GM19438 (cell line): ENCODE data around the gene MAN1C1.

Source experiments
- ATAC-seq: cut with Tn5 transposase; IDR thresholded peaks from one replicate; pipeline ENCODE4 v1.9.1; 2021; ENCODE audit warnings: low read depth; ENCODE audit not compliant: unreplicated experiment

MAN1C1 gene

DNA sequence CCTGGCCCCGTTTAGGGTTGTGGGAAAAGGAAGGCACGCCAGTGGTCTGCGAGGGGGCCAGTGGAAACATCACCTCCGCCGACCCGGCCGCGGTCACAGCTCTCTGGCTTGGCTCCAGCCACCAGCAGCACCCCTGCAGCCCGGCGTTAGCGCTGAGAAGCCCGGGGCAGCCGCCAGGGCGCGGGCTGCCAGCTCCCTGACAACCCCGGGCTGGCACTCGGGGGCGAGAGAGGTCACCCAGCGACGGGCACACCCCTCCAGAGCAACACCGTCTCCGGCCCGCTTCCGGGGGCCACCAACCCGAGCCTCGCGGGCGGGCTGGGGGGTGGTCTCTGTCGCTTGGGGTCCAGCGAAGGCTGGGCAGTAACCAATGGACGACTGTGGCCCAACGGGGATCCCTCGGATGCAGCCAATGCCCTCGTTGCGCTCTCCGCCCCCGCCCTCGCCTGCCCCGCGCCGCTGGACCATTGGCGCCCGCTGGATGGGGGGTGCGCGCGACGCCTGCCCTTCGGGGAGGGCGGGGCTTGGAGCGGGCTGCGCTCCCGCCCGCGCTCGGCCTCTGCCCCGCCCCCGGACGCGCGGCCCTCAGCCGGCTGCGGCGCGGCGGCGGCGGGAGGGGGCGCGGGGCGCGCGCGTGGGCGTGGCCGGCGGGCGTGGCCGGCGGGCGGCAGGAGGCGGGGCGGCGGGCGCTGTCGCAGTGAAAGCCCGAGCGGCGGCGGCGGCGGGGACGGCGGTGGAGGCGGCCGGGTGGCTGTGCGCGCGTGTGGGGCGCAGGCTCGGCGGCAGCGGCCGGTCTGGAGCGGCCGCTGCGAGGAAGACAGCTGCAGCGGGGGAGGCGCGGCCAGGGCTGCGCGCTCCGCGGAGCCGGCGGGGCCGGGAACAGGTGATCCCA lies at the start of gene MAN1C1:
Gene MAN1C1 (plus strand): TSS at position 697 of the 892 bp plus-strand sequence. CDS start 1,007 bp downstream, outside the sequence.
- ATAC-seq: peak; percentile 52

DNA sequence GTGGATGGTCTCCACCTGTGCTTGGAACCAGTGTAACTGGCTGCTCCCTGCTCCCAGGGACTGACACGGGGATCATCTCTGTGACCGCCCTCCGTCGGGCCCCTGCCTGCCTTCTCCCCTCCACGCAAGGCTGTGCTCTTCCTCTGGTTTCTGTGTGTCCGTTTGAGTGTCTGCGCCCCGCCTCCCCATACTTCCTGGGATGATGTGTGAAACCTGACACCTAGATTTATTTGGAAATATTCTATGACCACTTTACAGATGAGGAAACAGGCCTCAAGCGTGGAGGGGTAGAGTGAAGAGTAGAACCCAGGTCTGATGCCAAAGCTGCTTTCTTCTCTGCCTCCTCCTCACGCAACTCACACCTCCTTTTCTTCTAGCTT lies 48.9 kb upstream of the MAN1C1 start:
- ATAC-seq: no peak

DNA sequence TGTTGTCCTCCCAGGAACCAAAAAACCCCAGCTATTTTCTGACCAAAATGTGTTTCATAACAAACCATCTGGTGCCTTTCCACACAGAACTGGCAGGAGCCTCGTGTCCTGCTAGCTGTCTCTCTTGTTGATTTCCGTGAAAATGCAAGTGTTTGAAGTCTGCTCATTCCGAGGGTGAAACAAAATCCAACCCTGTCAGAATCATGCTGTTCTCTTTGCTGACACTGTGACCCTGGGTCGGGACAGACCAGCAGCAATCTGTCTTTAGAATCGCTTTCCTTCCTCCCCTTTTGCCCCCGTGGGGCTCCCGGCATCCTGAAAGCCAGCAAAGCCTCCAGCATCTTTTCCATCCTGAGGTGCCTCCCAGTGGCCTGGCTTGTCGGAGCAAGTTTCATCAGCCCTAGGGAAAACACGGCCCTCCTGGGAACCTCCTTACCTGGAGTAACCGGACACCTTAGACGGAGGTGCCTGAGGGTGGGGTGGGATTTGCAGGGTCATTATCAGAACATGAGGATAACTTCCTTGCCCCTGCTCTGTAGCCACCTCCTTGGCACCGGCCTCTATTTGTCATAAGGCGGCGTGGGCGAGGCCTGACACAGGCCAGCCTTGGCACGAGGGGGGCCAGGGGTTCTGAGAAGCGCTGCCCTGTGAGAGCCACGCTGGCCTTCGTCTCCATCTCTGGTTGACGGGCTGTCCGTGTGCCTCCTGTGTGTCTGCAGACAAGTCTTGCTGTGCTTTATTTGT lies 48.3 kb upstream of the MAN1C1 start:
- no peak for ATAC-seq

DNA sequence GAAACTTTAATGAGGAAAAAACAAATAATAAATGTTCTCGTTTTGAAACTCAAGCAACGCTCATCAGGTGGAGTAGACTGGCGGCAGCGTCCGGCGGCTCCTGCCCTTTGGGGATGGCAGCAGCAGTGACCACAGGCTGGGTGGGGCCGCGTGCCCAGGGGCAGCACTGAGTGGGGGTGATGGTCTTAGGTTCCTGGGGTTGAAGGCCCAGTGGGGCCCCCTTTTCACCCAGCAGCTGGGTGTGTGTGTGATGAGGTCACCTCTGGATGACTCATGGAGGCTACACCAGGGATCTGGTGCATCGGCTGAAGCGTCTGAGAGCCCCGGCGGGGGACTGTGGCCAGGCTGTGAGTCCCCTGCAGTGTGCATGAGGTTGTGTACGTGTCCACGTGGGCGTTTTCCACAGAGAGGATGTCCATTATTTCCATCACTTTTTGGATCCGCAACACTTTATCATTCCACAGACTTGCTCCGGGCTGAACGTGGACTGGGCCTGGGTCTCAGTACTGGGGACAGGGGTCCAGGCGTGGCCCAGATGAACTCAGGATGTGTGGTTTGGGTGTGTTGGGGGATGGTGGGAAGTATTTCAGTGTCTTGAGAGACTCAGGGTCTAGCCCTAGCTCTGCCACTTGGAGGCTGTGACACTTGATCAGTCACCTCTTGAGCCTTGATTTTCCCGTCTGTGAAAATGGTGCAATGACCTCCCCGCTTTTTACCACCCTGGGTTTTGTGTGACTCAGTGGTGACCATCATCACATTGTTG lies 47.6 kb upstream of the MAN1C1 start:
- ATAC-seq: no peak

DNA sequence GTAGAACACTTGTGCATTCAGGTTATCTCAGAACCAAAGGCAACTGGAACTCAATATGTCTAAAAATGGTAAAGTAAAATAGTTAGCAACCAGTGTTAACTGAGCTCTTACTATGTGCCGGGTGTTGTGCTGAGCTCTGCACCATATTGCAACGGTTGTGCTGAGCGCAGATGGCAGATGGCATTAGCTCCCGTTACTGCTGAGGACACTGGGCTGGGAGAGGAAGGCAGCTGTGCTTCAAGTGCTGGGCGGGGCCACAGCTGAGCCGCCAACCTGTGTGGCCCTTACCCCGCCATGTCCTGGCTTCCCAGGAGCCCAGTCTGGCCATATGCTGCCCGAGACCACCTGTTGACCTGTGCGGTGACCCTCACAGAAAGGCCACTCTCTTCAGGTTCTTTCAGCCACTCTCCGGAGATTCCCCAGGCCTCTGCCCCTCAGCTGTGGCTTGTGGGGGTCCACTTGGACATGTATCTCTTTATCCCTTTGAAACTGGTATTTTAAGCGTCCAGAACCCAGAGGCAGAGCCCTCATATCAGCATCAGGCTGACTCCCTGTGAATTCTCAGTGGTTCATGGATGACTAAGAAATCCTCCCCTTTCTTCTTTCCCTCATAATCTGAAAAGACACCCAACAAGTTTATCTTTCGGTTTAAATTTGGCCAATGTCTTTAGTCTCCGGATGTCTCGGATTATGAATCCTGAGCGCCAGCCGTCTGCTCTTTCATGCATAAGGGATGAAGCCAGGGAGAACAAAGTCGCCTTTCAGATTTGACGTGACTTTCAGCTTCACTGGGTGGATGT lies 46.8 kb upstream of the MAN1C1 start:
- no peak for ATAC-seq

DNA sequence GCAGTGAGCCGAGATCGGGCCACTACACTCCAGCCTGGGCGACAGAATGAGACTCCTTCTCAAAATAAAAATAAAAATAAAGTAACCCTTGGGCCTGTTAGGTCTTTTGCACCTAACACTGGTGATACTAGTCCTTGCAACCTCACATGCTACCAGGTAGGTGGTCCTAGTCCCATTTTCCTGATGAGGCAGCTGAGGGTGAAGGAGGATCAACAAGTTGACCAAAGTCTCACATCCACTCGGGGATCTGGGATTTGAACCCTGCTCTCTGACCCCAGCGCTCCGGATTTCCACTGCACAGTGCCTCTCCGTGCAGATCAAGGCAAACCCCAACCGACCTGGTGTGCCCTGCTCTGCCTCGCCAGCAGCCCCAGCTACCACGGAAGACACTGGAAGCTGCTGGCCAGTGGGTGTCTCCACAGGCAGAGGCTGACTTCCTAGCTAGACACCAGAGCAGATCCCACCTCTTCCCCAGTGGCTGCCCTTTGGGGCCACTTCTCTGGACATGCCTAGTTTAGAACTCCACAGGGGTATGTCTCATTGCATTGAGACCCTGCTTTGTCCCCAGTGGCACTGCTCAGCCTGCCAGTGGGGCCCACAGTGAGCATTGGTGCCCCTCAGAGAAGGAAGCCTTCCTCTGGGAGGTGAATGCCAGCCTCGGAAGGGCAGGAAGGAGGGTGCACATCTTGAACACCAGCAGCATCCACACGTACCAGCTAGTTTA lies 45.6 kb upstream of the MAN1C1 start:
- ATAC-seq: no peak

DNA sequence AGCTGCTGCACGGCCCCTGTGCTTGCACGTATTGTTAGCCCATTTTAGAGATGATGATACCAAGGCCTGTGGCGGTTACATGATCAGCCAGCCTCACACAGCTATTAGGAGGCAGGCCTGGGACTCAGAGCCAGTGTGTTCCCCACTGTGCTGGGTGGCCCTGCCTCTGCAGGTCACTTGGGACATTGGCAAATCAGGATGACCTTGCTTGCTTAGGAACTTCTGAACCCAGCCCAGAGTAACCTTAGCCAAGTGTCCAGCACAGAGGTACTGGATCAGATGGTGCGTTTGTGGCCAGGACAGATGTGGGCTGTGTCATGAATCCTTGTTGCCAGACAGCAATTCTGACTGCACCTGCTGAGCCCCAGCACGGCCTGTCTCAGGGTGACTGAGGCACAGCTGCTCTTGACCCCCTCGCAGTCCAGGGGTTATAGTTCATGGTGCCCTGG lies 45.0 kb upstream of the MAN1C1 start:
- ATAC-seq: no peak

DNA sequence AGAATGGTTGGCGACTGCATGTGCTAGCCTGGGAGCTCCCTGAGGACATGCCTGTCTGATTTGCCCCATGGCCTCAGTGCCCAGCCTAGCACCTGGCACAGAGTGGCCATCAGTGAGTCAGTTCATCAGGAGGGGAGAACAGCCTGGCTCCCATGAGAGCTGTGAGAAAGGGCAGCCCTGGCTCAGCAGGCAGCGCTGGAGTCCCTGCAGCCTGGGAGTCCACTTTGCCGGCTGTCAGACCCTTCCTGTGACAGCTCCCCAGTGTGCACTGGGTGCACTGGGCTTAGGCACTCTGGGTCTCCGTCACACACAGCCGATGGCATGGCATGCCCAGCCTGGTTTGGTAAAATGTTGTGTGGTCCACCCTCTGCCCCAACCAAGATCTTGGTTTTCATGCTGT lies 44.5 kb upstream of the MAN1C1 start:
- no peak for ATAC-seq

DNA sequence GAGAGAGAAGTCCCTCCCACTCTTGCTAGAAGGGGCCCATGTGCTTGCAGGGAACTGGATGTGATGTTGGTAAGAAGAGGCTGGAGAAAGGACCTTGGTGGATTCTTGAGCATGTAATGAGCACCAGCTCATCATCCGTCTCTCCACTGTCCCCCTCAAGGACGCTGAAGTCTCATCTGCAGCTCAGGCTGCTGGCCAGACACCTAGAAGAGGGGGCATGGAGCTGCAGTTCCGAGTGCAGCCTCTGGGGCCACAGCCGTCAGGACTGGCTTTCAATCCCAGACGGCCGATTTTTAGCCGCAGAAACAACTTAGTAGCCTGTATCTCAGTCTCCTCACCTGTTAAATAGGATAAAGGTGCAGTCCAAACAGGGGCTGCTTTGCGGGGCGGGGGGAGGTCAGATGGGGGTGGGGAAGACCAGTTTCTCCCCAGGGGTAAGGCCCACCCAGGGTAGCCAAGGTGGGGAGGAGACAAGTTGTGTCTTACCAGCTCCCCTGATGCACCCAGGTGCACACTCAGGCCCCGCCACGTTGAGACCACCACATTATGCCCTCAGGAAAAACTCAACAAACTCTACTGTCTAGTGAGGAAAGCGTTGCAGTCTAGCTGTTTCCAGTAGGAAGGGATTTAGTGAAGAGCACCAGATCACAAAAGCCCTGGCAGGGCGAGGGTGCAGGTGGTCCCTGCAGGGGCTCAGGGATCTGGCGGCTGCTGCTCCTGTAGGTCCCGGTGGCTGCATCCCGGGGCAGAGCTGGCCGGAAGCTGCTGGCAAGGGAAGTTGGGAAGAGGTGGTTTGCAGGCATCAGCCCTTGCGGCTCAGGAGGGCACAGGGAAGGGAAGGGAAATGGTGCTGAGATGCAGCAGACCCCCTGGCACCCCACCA lies 43.6 kb upstream of the MAN1C1 start:
- ATAC-seq: no peak

DNA sequence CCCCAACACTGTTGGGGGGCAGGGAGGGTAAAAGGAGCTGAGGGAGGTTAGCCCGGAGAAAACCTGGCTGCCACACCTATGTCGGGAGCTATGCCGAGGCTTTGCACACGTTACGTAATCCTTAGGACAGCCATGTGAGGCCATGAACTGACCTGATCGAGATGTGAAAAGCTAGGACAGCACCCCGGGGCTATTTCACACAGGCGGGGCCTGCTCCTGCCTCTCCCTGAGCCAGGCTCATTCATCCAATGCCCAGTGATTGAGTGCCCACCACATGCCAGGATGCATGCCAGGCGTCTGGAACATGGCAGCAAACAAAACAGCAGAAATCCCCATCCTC lies 43.0 kb upstream of the MAN1C1 start:
- no peak for ATAC-seq

DNA sequence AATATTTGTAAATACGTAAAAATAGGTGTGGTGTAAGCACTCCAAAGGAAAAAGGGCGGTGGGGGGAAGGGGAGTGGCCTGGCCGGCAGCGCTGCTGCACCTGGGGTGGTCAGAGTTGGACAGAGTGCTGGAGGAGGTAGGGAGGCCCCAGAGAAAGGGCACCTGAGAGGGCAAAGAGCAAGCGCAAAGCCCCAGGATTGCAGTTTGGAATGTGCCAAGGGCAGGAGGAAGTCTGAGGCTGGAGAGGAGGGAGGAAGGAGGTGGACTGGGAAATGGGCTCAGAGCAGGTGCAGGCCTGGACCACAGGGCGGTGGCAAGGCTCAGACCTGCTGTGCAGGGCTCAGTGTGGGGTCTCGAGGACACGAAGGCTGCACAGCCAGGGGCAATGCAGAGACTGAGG lies 42.6 kb upstream of the MAN1C1 start:
- no peak for ATAC-seq

DNA sequence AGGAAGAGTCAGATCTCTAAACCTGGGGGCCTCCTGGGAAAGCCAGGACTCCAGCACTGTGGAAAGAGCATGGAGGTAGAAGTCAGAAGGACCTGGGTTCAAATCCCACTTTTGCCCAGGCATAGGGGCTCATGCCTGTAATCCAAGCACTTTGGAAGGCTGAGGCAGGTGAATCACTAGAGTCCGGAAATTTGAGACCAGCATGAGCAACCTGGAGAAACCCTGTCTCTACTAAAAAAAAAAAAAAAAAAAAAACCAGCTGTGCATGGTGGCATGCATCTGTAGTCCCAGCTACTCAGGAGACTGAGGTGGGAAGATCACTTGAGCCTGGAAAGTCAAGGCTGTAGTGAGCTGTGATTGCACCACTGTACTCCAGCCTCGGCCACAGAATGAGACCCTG lies 41.4 kb upstream of the MAN1C1 start:
- ATAC-seq: no peak

DNA sequence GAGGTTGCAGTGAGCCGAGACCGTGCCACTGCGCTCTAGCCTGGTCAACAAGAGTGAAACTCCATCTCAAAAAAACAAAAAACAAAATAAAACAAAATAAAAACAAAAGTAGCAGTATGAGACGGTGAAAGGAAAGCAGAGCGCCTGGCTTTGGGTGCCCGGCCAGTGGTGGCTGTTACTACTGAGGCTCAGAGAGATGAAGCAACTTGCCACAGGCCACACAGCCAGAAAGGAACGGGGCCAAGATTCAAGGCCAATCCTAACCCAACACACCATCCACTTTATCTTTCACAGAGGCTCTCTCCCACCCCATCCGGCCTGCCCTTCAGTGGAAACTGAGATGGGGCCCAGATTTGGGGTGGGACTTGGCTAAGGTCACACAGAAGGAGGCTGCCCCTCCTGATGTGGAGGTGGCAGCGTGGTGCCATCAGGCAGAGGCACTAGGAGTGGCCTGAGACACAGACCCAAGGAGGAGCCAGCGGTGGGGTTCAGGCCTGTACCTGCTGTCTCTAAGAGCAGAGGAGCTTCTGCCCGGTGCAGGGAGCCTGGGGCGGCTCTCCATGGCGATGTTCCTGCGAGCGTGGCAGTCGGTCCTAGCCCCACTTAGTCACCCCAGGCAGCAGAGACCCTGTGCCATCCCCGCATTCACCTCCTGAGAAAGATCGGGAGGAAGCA lies 40.0 kb upstream of the MAN1C1 start:
- ATAC-seq: no peak

DNA sequence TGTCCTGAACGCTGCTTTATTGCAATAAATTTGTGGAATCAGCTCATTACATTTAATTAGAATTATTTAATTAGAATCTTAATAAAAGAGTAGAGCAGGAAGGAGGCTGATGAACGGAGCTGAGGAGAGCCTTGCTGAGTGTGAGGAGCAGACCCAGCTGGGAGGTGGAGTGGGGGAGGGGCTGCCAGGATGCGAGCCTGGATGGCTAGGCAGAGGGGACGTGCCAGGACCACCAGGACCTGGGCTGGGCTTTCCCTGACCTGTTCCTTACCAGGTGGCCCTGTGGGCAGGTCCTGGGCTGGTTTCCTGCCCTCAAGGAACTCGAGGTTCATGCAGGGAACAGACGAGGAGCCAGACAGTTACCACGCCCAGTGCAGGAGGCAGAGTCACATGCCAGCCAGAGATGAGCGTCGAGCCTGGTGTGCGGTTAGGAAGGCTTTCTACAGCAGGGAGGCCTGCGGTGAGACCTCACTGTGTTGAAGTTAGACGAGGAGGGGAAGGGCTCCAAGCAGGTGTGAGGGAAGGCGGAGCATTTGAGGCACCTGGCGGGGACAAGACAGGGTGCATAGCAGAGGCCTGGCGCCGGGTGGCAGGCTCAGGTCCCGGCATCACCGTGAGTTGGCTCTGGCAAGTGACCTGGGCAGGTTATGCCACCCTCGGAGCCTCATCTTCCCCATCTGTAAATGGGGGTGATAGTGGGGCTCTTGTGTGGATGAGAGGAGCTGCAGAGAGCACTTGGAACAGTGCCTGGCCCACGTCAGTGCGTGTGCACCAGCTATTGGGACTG lies 39.3 kb upstream of the MAN1C1 start:
- no peak for ATAC-seq

DNA sequence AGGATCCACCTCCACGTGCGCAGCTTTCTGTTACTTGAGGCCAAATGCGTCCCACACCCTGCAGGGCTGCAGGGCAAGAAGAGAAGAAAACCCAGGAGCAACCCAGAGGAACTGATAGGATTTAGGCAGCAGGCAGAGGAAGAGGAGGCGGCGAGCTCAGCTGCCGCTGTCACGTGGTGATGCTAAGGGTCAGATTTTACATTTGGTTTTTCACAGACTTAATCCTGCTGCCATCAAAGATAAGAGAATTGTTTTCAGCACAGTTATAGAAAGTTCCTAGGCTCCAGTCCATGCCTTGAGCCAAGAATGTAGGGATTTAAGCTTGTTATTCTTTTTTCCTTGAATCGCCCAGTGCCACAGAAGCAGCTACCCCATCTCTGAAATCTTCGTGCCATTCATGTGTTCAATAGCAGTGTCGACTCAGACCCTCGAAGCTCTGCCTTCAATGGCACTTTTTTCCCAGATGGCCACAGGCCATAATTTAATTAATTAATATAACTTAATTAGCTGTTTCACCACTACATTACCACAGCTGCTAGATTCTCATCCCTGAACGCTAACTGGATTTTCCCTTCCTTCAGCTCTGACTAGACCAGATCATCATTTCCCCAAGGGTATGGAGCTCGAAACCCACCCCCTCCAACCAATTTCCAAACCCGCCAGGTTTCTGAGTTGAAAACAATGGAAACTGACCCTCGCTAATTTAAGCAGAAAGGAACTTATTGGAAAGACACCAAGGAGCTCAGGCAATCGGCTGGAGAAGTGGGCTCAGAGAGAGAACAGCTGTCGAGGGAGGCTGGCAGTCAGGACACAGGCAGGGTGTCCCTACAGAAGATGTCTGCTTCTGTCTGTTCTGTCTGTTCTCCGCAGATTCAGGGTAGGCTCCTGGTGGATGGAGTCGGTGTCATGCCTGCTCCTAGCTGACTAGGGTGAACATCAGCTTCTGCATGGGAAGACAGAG lies 37.0 kb upstream of the MAN1C1 start:
- no peak for ATAC-seq

DNA sequence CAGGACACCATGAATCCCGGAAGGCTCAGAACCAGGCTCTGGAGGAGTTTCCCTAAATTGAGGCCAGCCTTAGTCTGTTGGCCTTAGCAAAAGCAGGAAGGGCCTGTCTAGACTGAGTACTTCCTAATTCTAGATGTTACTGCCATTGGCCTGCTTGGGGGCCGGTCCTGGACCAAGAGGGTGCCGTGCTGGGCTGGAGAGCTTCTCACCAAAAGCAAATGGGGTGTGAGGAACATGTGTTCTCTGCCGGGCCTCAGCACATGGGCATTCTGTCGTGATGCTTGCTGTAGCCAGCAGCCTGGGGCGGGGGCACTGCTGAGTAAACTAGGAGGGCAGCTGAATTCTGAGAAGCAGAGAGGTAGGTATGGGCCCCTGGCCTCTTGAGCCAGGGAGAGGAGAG lies 35.7 kb upstream of the MAN1C1 start:
- ATAC-seq: no peak
